Hypothalamus (tissue), 51 donors: Measurements from ENCODE around the gene MICOS13.
A peak's percentile ranks its signal among the peaks of the same experiment; 100 is the strongest.

Experiments
- DNase-seq, 51 donors: peaks; one replicate each; lab custom pipeline; 2025; lab: John Stamatoyannopoulos, UW

Gene MICOS13

GRCh38 chr19:5680437-5681368 lies at the start of gene MICOS13, which contains the start of gene HSD11B1L:
MICOS13 (minus strand) TSS chr19:5680516; CDS start chr19:5680486, 30 bp downstream.
HSD11B1L (plus strand) TSS chr19:5681027; CDS start chr19:5684833, 3,806 bp downstream.
- DNase-seq = peak; percentile 96 to 100 (median 99)

GRCh38 chr19:5727453-5728050 lies 47.2 kb upstream of the MICOS13 start:
- DNase-seq = no peak

DNA sequence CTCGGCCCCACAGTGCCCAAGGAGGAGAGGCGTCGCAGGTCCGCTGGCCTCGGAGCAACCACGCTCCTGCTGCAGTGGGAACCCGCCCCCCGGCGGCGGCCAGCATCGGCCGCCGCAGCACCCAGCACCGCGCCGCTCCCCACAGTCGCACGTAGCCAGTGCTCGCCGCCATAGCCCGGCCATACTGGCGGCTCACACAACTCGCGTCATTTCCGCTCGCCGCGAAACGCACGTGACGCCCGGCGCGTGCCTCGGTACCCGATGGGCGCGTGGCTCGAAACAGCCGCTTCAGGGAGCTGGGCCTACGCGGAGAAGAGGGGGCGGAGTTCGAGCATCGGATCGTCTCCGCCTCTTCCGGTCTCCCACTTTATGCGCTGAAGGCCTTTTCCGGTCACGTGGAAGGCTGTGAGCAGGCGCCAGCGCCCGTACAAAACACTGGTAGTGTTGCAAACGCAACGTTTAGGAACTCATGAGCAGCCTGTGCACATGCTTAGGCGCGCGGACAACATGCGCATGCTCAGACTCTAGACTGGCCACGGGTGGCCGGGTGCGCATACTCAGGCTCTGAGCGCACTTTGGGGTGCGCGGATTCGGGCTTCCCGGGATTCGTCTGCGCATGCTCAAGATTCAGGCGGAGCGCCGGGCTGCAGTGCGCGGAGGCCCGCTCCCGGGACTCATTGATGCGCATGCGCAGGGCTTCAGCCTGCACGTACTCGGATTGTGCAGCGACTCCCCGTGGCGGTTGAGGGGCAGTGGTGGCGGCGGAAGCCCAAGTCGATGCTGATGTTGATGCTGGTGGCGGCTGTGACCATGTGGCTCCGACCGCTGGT lies 39.9 kb upstream of the MICOS13 start, which contains the start of the genes CATSPERD and LONP1:
TSS of gene CATSPERD (plus strand) at position 677 of the 830 bp plus-strand sequence. CDS start at position 778, 101 bp downstream.
TSS of gene LONP1 (minus strand) at position 186 of the 830 bp plus-strand sequence. CDS start at position 172, 14 bp downstream.
- peak; percentile 89 to 100 (median 98) for DNase-seq

- peak in 1 of 51 donors; percentile 18 for DNase-seq
Observed at GRCh38 chr19:5719274-5719960, 39.1 kb upstream of the MICOS13 start.

- no peak for DNase-seq
Observed at GRCh38 chr19:5718579-5719273, 38.4 kb upstream of the MICOS13 start.

DNA sequence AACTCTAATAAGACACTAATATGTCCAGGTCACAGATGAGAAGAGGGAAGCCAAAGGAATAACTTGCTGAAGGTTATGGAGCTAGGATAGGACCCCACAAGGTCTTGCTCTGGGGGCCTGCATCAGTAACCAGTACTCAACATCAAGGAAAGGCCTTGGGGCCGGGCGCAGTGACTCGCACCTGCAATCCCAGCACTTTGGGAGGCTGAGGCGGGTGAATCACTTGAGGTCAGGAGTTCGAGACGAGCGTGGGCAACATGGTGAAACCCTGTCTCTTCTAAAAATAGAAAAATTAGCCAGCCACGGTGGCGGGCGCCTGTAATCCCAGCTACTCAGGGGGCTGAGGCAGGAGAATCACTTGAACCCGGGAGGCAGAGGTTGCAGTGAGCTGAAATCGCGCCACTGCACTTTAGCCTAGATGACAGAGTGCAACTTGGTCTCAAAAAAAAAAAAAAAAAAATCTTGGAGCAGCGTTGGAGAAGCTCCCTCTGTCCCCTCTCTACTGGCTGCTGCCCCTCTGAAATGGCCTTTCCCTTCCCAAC lies 37.8 kb upstream of the MICOS13 start:
- no peak for DNase-seq

GRCh38 chr19:5717215-5717935 lies 37.1 kb upstream of the MICOS13 start:
- DNase-seq = no peak

DNA sequence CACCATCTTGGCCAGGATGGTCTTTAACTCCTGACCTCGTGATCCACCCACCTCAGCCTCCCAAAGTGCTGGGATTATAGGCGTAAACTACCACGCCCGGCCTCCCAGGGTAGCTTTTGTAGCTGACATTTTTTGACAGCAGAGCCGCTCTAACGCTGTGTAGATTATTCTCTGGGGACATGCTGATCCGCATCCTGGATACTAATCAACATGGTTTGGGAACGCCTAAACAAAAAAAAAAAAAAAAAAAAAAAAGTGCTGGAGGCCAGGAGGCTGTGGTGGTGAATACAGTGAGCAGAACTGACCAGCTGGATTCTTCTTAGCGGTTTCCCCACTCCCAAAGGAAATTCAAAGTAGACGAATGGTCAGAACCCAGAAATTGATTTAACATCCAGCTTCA lies 34.5 kb upstream of the MICOS13 start:
- no peak for DNase-seq

GRCh38 chr19:5713228-5713627 lies 32.9 kb upstream of the MICOS13 start:
- no peak for DNase-seq

DNA sequence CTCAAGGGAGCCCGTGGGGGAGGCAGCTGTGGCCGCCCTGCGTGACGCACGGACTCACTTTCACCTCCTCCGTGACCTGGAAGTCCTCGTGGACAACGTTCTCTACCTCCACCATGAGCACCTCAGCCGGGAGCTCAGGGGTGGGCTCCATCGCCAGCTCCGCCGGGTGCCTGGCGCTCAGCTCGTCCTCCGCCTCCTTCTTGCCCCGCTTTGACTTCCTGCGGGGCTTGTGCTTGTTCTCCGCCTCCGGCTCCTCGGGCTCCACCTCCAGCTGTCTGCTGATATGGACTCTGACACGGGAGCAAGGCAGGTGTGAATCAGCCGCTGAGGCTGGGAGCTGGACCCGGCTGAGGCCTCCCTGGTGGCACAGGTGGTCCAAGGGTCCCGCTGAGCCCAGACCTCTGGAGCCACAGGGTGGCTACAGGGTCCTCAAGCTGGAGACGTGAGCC lies 31.4 kb upstream of the MICOS13 start:
- DNase-seq = no peak

DNA sequence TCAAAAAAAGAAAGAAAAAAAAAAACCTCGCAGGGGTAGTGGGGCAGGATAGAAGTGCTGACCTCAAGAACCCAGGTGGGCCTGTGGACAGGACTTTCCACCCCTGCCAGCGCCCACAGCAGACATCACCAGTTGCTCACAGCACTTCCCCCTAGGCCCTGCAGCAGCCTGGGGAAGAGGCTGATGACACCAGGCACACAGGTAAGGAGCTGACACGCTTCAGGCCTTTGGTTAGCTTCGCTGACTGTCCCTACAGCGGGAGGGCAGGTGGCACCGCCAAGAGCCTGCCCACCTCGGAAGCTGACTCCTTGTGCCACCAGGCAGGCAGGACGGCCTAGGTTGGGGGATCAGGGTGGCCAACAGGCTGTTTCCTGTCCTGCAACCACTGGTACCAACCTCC lies 30.7 kb upstream of the MICOS13 start:
- no peak for DNase-seq

GRCh38 chr19:5707576-5708575 lies 27.6 kb upstream of the MICOS13 start:
- DNase-seq = no peak

DNA sequence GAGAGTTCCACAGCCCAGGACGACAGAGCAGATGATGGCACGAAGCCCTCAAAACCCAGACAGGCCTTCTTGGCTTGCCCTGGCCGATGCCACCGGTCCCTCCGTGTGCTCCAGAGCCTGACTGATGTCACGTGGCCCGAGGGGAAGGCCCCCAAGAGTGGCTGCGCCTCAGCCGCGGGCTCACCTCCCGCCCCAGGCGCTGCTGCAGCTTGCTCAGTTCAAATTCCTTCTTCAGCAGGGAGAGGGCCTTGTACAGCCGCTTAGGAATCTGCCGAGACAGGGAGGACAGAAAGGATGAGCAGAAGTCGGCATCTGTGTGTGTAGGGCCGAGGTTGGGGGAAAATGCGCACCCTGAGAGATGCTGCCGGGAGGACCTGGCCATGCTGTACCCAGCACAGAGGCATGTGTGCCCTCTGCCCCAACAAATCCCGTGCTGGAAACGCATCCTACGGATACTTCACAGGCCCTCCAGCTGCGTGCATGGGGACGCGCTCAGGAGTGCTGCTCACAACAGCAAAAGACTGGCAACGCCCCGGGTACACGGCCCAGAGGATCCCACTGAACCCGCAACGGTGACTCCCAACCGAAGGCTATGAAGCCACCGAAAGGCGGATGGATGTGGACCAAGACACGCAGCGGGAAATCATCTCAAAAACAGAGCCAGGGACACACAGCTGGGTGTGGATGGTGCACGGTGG lies 26.7 kb upstream of the MICOS13 start:
- DNase-seq = no peak

- no peak for DNase-seq
Observed at GRCh38 chr19:5705552-5705951, 25.2 kb upstream of the MICOS13 start.

- no peak for DNase-seq
Observed at GRCh38 chr19:5703819-5704818, 23.8 kb upstream of the MICOS13 start.
